GM18498 (cell line): ENCODE results near the gene CRYBB3.
"Not testable (repeated sequence)": the region's sequence is repeated elsewhere in the genome, so short reads cannot be mapped to it uniquely, and the experiment has no call there.

ENCODE experiments used
- ATAC-seq: cut with Tn5 transposase; IDR thresholded peaks from one replicate; pipeline ENCODE4 v1.9.1; 2021; ENCODE audit warnings: mild to moderate bottlenecking, moderate library complexity; ENCODE audit not compliant: unreplicated experiment

Gene CRYBB3

DNA sequence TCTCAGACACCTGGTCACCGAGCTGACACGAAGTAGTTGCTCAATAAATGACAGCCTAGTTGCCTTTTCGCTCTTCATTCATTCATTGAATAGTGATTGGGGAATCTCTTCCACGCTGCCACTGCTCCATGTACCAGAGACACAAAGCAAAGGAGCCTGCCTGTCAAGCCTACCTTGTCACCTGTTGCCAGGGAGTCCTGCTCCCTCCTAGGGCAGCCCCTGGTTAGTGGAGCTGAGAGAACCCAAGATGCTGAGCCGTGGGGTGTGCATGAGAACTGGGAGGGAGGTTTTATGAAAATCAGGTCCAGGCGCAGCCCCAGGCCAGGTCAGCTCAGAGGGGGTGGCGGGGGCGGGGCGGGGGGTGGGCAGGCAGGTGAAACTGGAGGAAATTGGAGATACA lies 38.4 kb downstream of the CRYBB3 start:
- ATAC-seq, result not testable (repeated sequence)

DNA sequence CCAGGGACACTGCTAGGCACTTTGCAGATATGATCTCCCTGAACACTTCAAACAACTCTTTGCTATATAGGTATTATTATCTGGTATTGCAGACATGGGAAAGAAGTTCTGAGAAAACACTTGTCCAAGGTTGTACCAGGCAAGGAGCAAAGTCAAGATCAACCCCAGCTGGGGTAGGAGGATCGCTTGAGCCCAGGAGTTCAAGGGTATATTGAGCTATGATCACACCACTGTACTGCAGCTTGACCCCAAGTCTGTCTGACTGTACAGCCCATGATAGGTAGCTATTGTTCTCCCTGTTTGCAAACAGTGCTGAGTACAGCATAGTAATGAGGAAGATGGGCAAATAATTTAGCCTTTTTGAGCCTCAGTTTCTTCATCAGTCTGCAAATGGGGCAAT lies 55.5 kb downstream of the CRYBB3 start:
- not testable (repeated sequence) for ATAC-seq
